ENCODE data around the gene ATP11A. TPM values are rescaled to one million over a fixed set of nuclear protein-coding genes. Genes with fewer than 3 reads are reported as not detected.

Gene ATP11A
- total and polyA plus RNA-seq, 9 of the 15 experiments (the other 6 are each of a cell fraction or from before 2014, with no cell fraction given), result 0.38 to 34.2 (median 4.2) TPM

DNA sequence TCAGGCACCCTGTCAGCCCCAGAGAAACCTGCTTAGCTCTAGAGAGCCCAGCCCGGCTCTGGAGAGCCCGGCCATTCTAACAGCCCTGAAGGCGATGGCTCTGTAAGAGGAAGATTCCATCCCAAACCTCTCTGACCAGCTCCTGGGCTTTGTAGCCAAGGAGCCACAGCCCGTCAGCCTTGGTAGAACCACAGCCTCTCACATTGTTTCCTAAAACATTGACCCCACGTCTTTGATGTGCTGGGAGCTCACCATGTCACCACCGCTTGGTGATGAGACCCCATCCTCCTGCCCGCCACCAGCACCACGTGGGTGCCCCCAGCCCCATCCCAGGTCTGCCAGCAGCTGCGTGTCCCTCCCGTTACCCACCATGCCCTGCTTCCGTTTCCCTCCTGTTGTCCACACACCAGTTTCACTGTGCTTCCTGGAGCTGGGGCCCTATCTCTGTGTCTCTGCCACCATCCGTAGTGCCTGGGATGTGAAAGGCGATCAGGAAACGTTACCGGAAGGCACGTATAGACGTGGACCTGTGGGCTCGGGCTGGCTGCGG lies 185.0 kb downstream of the ATP11A start:
- Histone ChIP-seq H3K9me3 (replicated peaks; ENCODE audit: control insufficient read depth, insufficient read depth, low read depth, low read length) (no peaks in the 10 kb centered on the region), H3K4me2 (ENCODE audit: insufficient read depth, low read length) (no peak overlapping the region), H3K36me3 (ENCODE audit: control insufficient read depth, insufficient read depth, low read length) (peaks cover 19% of the 10 kb centered on the region; the same call in 1 of the 3 replicates), H3K79me2 (ENCODE audit: control insufficient read depth, insufficient read depth, low read length) (no peaks in the 10 kb centered on the region), H3K4me1 (replicated peaks in 1 of 2; ENCODE audit: control insufficient read depth in 2 of 2, insufficient read depth in 2 of 2, low read length in 2 of 2) (peaks cover 0 to 16% of the 10 kb centered on the region in 2 experiments; a peak in 2 of 5 replicates), H3K27me3 (ENCODE audit: control insufficient read depth in 2 of 2, insufficient read depth in 2 of 2, low read length in 2 of 2) (no peaks in the 10 kb centered on the region), H3K9ac (ENCODE audit: insufficient read depth in 1 of 2, low read depth in 2 of 2, low read length in 2 of 2) (no peak overlapping the region; a peak in 1 of 4 replicates), H4K20me1 (replicated peaks; ENCODE audit: control insufficient read depth, insufficient read depth, low read length) (no peaks in the 10 kb centered on the region), H2AFZ (ENCODE audit: low read depth, low read length) (no peak overlapping the region), H3K27ac (ENCODE audit: extremely low read depth, low read depth, low read length) (no peak overlapping the region), H3K4me3 (no peak overlapping the region), H3K9me1 (ENCODE audit: control insufficient read depth, insufficient read depth, low read length) (no peaks in the 10 kb centered on the region)
- CTCF ChIA-PET (ENCODE audit: low intra/inter-chr PET ratio), result interaction anchor here (1.3 kb wide), 1 partner anchor 234 kb away, joined by 8 read pairs; no protein-coding TSS in a partner anchor
- FAIRE-seq, result no peak
- ATAC-seq, result no peak; the same call in 2 of the 3 replicates
- 70% methylated on average over 18 of the region's 19 CpGs for WGBS (ENCODE audit: insufficient coverage, low coverage, missing lambda C conversion rate)
- no TSS peak for BruUV-seq (replicated peaks)
- TF ChIP-seq POLR2AphosphoS2 (IDR thresholded peaks at IDR 0.05; ENCODE audit: low read length), result no peak
- no peak for TF ChIP-seq SUPT5H (IDR thresholded peaks at IDR 0.05)
- no peak for TF ChIP-seq DMBX1 (CRISPR knock-in tag; IDR thresholded peaks at IDR 0.05; ENCODE audit: borderline replicate concordance)
- TF ChIP-seq, protein P1, sequence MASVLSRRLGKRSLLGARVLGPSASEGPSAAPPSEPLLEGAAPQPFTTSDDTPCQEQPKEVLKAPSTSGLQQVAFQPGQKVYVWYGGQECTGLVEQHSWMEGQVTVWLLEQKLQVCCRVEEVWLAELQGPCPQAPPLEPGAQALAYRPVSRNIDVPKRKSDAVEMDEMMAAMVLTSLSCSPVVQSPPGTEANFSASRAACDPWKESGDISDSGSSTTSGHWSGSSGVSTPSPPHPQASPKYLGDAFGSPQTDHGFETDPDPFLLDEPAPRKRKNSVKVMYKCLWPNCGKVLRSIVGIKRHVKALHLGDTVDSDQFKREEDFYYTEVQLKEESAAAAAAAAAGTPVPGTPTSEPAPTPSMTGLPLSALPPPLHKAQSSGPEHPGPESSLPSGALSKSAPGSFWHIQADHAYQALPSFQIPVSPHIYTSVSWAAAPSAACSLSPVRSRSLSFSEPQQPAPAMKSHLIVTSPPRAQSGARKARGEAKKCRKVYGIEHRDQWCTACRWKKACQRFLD (CRISPR knock-in tag; IDR thresholded peaks at IDR 0.05), result no peak
- no peak for TF ChIP-seq ZNF695 (CRISPR knock-in tag; IDR thresholded peaks at IDR 0.05)
- TF ChIP-seq CC2D1A (IDR thresholded peaks at IDR 0.05), result no peak
- TF ChIP-seq BRD4 (IDR thresholded peaks at IDR 0.05), result no peak
- no peak for TF ChIP-seq TEAD2 (tag; IDR thresholded peaks at IDR 0.05)
- no peak for TF ChIP-seq POLR2H (tag; IDR thresholded peaks at IDR 0.05; ENCODE audit: low read depth)
- TF ChIP-seq XRCC4 (IDR thresholded peaks at IDR 0.05; ENCODE audit: extremely low read depth, insufficient read depth, insufficient read length), result no peak
- TF ChIP-seq ZNF354B (CRISPR knock-in tag; IDR thresholded peaks at IDR 0.05), result no peak
- no peak for TF ChIP-seq SIX5 (IDR thresholded peaks at IDR 0.05; ENCODE audit: borderline replicate concordance in 1 of 2, insufficient read depth in 1 of 2, low read depth in 1 of 2, low read length in 2 of 2)
- no peak for TF ChIP-seq ATF1 (CRISPR knock-in tag; IDR thresholded peaks at IDR 0.05)
- TF ChIP-seq ATF1 (tag; IDR thresholded peaks at IDR 0.05), result no peak
- TF ChIP-seq SMAD1 (IDR thresholded peaks at IDR 0.05; ENCODE audit: low read depth, low read length, partially characterized antibody), result no peak
- no peak for TF ChIP-seq IFI16 (CRISPR knock-in tag; IDR thresholded peaks at IDR 0.05)
- TF ChIP-seq TSC22D4 (tag; IDR thresholded peaks at IDR 0.05), result no peak
- no peak for TF ChIP-seq ZKSCAN3 (CRISPR knock-in tag; IDR thresholded peaks at IDR 0.05)
- TF ChIP-seq MAX (CRISPR knock-in tag; IDR thresholded peaks at IDR 0.05), result no peak
- POLR2A ChIA-PET, result interaction anchor here (1.2 kb wide), 1 partner anchor 12 kb away, joined by 3 read pairs; no protein-coding TSS in a partner anchor
- intact Hi-C loops (cut with micrococcal nuclease) (loop anchor here (2.0 to 5.0 kb wide), 3 partner anchors 234 to 428 kb away; no protein-coding TSS in a partner anchor), in situ Hi-C loops (cut with MboI) (loop anchor here (10.0 kb wide), 1 partner anchor 230 kb away; no protein-coding TSS in a partner anchor)
- no peak for DNase-seq (ENCODE audit: extremely low read depth in 1 of 4, low spot score in 3 of 4)
